ENCODE measurements around the gene FAM20C. TPM values are rescaled to one million over a fixed set of nuclear protein-coding genes. Genes with fewer than 3 reads are reported as not detected.

The FAM20C gene
- total RNA-seq, 1 experiment from 2014 or later, result 62.6 TPM

- no peaks in the 10 kb centered on the region for H3K79me1 ChIP-seq (ENCODE audit: insufficient read depth, low read depth, low read length, poor library complexity, severe bottlenecking)
- H3K23ac ChIP-seq (ENCODE audit: insufficient read length, low read depth, low read length), result no peak overlapping the region
- peaks cover 45% of the 10 kb centered on the region for H3K27me3 Mint-ChIP-seq (ENCODE audit: low read depth)
- H2BK5ac ChIP-seq (ENCODE audit: insufficient read length, low read length), result no peak overlapping the region
- H3K56ac ChIP-seq (ENCODE audit: insufficient read length, low read depth, low read length), result no peak overlapping the region
- no peaks in the 10 kb centered on the region for H3K4me1 Mint-ChIP-seq
- H2BK20ac ChIP-seq (ENCODE audit: low read depth, low read length, poor library complexity, severe bottlenecking), result no peak overlapping the region
- H3K9me3 ChIP-seq (ENCODE audit: control insufficient read depth, low read depth, low read length), result peaks cover 14% of the 10 kb centered on the region
- no peak overlapping the region for H4K8ac ChIP-seq (replicated peaks; ENCODE audit: insufficient read length, low read depth, low read length)
- H3K36me3 Mint-ChIP-seq (ENCODE audit: insufficient read depth in 1 of 3, low read depth in 3 of 3), result peaks cover 19 to 30% (median 21%) of the 10 kb centered on the region in 3 experiments
- H2BK15ac ChIP-seq (ENCODE audit: low read depth, low read length), result no peak overlapping the region
- no peak overlapping the region for H3K4ac ChIP-seq (ENCODE audit: low read depth, low read length)
- H3T11ph ChIP-seq (ENCODE audit: low read length), result no peak overlapping the region
- H4K91ac ChIP-seq (ENCODE audit: insufficient read length, low read depth, low read length), result no peak overlapping the region
- H3K27ac ChIP-seq (ENCODE audit: insufficient read length, low read depth, low read length), result no peak overlapping the region
- H3K23me2 ChIP-seq (ENCODE audit: insufficient read length, low read depth, low read length, poor library complexity, severe bottlenecking), result no peaks in the 10 kb centered on the region
- no CpG with 5 or more reads among the region's 45 CpGs for WGBS (ENCODE audit: extremely low coverage, insufficient read length, low lambda C conversion rate)
- H2BK12ac ChIP-seq (ENCODE audit: insufficient read length, low read depth, low read length), result no peak overlapping the region
- no peak overlapping the region for H2BK120ac ChIP-seq (ENCODE audit: low read depth, low read length, poor library complexity, severe bottlenecking)
- no peaks in the 10 kb centered on the region for H4K20me1 ChIP-seq (ENCODE audit: control insufficient read depth, insufficient read depth, insufficient read length)
- peak; percentile 75 for TF ChIP-seq CTCF (conservative IDR thresholded peaks at IDR 0.05)
- no peak overlapping the region for H3K14ac ChIP-seq (ENCODE audit: insufficient read depth, low read length)
- H3K4me1 ChIP-seq (ENCODE audit: insufficient read depth, low read length), result no peaks in the 10 kb centered on the region
- no peak overlapping the region for H3K18ac ChIP-seq (ENCODE audit: insufficient read length, low read depth, low read length)
- H3K27ac Mint-ChIP-seq, result no peak overlapping the region; a peak in 1 of 7 replicates
- no peak overlapping the region for H3K9ac ChIP-seq (ENCODE audit: extremely low read depth, insufficient read length, low read length)
- DNase-seq, result peak; percentile 79
- H3K27me3 ChIP-seq (ENCODE audit: insufficient read depth, low read length), result no peaks in the 10 kb centered on the region
- no peaks in the 10 kb centered on the region for H3K79me2 ChIP-seq (ENCODE audit: insufficient read depth, low read length)
- H3K9me3 Mint-ChIP-seq, result peaks cover 62 to 74% of the 10 kb centered on the region in 2 experiments
- no peak overlapping the region for H2AK5ac ChIP-seq (ENCODE audit: insufficient read length, low read length)
- no peak overlapping the region; a peak in 1 of 5 replicates for H3K4me3 Mint-ChIP-seq
- H4K5ac ChIP-seq (ENCODE audit: insufficient read length, low read depth, low read length), result no peak overlapping the region
- no peak overlapping the region for H2AFZ ChIP-seq (ENCODE audit: low read length)
- no peak overlapping the region for H3K4me2 ChIP-seq (ENCODE audit: insufficient read depth, insufficient read length, low read length)
Measured at GRCh38 chr7:266851-267840, 74.8 kb downstream of the FAM20C start.
